Measurements from ENCODE around the gene CATSPER1.

The CATSPER1 gene

DNA sequence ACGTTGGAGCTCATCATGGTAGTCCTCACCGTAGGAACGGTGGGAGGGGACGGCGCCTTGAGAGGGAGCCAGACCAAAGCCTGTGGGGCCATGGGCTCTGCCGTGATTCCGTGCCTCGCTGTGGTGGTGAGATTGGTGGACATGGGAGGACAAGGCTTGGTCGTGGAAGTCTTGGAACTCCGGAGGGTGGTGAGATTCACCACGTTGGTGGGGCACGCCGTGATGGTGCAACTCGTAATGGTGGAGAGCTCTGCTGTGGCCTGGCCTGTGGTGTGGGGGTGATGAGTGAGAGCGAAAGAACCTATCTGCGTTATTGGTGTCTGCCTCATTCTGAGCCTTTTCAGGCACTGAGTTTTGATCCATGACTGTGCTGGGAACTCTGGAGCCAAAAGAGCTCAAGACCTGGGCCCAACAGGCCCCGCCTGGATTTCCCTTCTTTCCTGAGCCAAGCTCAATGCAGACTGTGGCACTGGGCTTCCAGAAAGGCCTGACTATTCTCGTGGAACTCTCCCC is at the start of gene CATSPER1:
Gene CATSPER1 (minus strand): TSS at position 463 of the 513 bp plus-strand sequence. CDS start 100 bp downstream, at position 363.
- no peak for DNase-seq (ENCODE audit: low read depth in 2 of 2)

DNA sequence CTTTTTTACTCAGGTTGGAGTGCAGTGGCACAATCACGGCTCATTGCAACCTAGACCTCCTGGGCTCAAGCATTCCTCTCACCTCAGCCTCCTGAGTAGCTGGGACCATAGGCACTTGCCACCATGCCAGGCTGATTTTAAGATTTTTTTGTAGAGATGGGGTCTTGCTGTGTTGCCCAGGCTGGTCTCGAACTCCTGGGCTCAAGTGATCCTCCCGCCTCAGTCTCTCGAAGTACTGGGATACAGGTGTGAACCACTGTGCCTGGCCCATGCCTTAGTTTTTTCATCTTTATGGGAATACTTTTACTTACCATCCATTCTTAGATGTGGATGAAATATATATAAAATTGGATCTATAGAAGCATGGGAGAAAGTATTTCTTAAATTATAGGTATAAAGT is 49.0 kb upstream of the CATSPER1 start:
- DNase-seq (ENCODE audit: low read depth in 2 of 2) = no peak

DNA sequence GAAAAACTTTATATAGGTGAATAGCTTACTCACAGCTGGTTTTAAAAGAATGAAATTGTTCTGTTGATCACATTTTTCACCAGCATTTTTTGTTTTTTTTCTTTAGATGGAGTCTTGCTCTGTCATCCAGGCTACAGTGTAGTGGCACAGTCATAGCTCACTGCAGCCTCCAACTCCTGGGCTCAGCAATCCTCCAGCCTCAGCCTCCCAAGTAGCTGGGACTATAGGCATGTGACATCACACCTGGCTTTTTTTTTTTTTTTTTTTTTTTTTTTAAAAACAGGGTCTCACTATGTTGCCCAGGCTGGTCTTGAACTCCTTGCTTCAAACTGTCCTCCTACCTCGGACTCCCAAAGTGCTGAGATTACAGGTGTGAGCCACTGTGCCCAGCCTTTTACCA is 47.4 kb upstream of the CATSPER1 start:
- no peak for DNase-seq (ENCODE audit: low read depth in 2 of 2)

DNA sequence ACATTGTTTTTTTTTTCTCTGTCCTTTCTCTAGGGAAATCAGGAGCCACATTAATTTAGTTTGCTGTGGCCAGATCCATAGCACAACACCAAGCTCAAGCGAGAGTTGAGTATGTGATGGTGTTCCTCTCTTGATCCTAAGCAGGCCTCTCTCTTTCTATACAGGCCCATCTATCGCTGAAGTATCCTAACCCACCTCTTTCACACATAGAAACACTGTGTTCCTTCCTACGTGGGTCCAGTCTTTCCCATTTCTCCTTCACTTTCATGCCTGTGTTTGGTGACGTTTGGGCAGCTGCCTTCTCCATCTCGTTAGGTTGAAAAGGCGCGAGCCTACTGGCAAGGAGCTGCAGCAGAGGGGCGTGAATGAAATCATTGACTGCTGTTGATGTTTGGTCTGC is 46.2 kb upstream of the CATSPER1 start:
- DNase-seq (ENCODE audit: low read depth in 2 of 2) = no peak

GRCh38 chr11:66072081-66072480 is 45.8 kb upstream of the CATSPER1 start:
- no peak for DNase-seq (ENCODE audit: low read depth in 2 of 2)

- DNase-seq (ENCODE audit: low read depth in 2 of 2) = no peak
Measured at GRCh38 chr11:66071381-66071801, 45.1 kb upstream of the CATSPER1 start.

GRCh38 chr11:66070604-66071380 is 44.5 kb upstream of the CATSPER1 start:
- DNase-seq (ENCODE audit: low read depth in 2 of 2) = no peak

DNA sequence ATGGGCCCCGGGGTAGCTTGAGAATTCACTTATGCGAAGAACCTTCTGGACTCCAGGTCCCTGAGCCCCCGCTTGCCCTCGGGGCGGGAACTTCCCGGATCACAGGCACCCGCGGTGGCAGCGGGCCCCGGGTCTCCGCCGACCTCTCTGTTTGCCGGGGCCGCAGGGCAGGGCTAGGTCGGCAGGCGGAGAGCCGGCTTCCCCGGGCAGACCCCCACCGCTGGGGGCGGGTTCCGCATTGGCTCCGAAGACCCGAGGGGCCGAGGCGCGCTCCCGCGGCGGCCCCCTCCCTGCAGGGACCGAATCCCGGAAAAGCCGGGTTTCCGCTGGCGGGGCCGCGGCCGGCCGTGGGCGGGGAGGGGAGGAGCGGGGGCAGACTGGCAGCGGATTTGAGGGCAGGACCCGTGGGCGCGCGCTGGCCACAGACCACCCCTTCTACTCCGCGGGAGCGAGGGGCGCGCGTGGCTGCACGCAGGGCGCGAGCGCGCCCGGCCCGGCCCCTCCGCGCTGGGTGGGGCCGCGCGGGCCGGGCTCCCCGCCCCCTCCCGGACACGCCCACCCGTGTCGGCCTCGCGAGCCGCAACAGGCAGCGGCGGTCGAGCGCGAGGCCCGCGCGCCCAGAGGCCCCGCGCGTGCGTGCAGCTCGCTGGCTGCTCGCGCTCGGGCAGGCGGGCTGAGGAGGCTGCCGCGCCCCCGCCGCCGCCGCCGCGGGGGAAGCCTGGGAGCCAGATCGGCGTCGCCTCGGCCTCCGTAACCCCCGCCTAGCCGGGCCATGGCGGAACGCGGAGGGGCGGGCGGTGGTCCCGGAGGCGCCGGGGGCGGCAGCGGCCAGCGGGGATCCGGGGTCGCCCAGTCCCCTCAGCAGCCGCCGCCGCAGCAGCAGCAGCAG is 43.7 kb upstream of the CATSPER1 start, which contains the start of gene PACS1:
Gene PACS1 (plus strand): TSS at position 558 of the 889 bp plus-strand sequence. CDS start 215 bp downstream, at position 773.
- DNase-seq (ENCODE audit: low read depth in 2 of 2) = peak; percentile 56 to 60

GRCh38 chr11:66068923-66069714 is 42.8 kb upstream of the CATSPER1 start:
- no peak for DNase-seq (ENCODE audit: low read depth in 2 of 2)

- peak; percentile 63 to 65 for DNase-seq (ENCODE audit: low read depth in 2 of 2)
Measured at GRCh38 chr11:66068154-66068821, 42.0 kb upstream of the CATSPER1 start.

GRCh38 chr11:66067640-66068039 is 41.4 kb upstream of the CATSPER1 start:
- no peak for DNase-seq (ENCODE audit: low read depth in 2 of 2)

GRCh38 chr11:66066751-66067150 is 40.5 kb upstream of the CATSPER1 start:
- no peak for DNase-seq (ENCODE audit: low read depth in 2 of 2)

DNA sequence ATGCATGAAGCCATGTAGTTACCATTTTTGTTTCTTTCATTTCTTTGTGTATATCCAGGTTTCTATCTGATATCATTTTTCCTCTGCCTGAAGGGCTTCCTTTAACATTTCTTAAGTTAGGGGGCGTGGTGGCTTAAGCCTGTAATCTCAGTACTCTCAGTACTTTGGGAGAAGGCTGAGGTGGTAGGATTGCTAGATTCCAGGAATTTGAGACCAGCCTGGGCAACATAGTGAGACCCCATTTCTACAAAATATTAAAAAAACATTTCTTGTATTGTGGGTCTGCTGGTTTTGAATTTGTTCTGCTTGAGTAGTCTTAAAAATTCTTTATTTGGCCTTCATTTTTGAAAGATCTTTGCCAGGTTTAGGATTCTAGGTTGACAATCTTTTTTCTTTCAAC is 38.3 kb upstream of the CATSPER1 start:
- DNase-seq (ENCODE audit: low read depth in 2 of 2) = no peak

DNA sequence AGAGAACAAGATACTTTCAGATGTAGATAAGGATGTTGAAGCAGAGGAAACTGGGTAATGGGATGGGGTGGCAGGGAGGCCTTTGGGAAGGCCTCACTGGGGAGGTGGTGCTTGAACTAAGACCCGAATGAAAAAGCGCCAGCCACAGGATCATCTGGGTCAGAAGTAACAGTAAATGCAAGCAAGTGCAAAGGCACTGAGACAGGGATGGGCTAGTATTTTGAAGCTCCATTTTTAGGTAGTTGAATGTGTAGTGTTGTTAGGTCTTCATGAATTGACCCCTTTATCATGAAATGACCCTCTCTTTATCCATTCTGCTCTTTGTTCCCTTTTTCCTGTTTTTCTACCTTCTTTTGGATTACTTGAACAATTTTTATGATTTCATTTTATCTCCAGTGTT is 37.6 kb upstream of the CATSPER1 start:
- no peak for DNase-seq (ENCODE audit: low read depth in 2 of 2)

DNA sequence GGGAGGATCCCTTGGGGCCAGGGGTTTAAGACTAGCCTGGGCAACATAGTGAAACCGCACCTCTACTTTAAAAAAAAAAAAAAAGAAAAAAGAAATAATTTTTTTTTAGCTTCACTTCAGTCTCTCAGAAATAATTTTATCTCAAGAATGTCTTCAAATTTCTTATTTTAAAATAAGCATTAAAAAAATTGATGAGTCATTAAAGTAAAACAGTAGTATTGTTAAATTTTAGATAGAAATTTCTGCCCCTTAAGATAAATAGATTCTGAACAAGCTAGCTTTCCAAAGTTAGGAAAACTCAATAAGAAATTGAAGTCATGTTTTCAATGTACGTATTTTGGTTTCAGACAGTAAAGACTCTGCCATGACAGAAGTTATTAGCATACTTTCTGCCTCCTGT is 36.1 kb upstream of the CATSPER1 start:
- no peak for DNase-seq (ENCODE audit: low read depth in 2 of 2)

GRCh38 chr11:66061268-66061667 is 35.0 kb upstream of the CATSPER1 start:
- DNase-seq (ENCODE audit: low read depth in 2 of 2) = no peak

DNA sequence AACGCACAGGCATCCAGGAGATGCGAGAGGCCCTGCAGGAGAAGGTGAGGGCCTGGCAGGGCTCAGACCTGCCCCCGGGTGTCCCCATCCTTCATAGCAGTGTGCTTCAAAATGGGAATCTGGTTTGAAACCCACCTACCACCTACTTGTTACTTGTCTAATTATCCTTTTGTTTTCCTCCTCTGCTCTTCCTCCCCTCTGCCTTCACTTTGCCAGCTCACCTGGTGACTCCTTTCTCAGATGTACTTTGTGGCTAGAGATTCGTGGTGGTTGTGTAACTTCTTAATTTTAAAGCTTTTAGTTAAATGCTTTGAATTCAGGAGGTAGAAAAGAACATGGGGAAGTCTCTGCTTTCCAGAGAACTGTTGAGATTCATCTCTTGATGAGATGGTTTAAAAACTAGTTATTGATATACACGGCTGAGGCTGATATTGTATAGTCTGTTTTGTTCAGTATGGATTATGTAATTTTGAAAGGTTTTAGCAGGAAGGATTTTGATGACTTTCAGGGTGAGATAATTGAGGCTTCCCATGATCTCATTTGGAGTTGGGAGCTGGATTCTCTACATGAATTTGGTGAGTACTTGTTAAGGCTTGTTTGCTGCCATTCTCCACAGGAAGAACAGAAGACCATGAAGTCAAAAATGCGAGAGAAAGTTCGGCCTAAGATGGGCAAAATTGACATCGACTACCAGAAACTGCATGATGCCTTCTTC is 33.8 kb upstream of the CATSPER1 start:
- DNase-seq (ENCODE audit: low read depth in 2 of 2) = no peak

GRCh38 chr11:66056501-66056900 is 30.2 kb upstream of the CATSPER1 start:
- no peak for DNase-seq (ENCODE audit: low read depth in 2 of 2)

DNA sequence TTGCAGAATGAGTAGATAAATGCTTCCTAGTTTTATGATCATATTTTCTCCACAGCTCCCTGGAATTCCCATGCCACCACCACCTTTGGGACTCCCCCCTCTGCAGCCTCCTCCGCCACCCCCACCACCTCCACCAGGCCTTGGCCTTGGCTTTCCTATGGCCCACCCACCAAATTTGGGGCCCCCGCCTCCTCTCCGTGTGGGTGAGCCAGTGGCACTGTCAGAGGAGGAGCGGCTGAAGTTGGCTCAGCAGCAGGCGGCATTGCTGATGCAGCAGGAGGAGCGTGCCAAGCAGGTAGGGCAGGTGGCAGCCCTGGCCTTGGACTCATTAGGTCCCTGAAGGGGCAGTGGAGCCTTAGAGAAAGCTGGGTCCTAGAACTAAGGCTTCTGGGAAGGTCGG is 28.7 kb upstream of the CATSPER1 start:
- DNase-seq (ENCODE audit: low read depth in 2 of 2) = no peak

- DNase-seq (ENCODE audit: low read depth in 2 of 2) = no peak
Measured at GRCh38 chr11:66052664-66052982, 26.3 kb upstream of the CATSPER1 start.

All from stimulated activated CD4-positive, alpha-beta T cell treated with anti-CD3 and anti-CD28 coated beads, Interleukin-4, amount 100 ng/mL, for 48 hours (primary cell).